DOHH2 (cell line): ENCODE results near the gene FAAH.

ENCODE experiments used
- CTCF ChIP-seq: fragments of 200-600 bp; sonication (generic); IDR thresholded peaks from one replicate; pipeline ENCODE4 v1.5.1; 2014; ENCODE audit warnings: antibody characterized with exemption, mild to moderate bottlenecking, low read depth, low read length; ENCODE audit not compliant: poor library complexity, severe bottlenecking
- EZH2phosphoT487 ChIP-seq: fragments of 200-600 bp; sonication (generic); IDR thresholded peaks from 2 replicates; pipeline ENCODE4 v1.6.1; 2017; ENCODE audit warnings: borderline replicate concordance, mild to moderate bottlenecking, antibody characterized with exemption, low read length, moderate library complexity, mixed read lengths

GRCh38 chr1:46450160-46450517 is 56.0 kb downstream of the FAAH start:
- TF ChIP-seq CTCF = no peak
- no peak for TF ChIP-seq EZH2phosphoT487
